ENCODE data around the gene RNF167. TPM values are rescaled to one million over a fixed set of nuclear protein-coding genes. Genes with fewer than 3 reads are reported as not detected.
"Not testable (repeated sequence)": the region's sequence is repeated elsewhere in the genome, so short reads cannot be mapped to it uniquely, and the experiment has no call there.

The RNF167 gene
- total RNA-seq, 1 donor from 2014 or later = 98.8 TPM

DNA sequence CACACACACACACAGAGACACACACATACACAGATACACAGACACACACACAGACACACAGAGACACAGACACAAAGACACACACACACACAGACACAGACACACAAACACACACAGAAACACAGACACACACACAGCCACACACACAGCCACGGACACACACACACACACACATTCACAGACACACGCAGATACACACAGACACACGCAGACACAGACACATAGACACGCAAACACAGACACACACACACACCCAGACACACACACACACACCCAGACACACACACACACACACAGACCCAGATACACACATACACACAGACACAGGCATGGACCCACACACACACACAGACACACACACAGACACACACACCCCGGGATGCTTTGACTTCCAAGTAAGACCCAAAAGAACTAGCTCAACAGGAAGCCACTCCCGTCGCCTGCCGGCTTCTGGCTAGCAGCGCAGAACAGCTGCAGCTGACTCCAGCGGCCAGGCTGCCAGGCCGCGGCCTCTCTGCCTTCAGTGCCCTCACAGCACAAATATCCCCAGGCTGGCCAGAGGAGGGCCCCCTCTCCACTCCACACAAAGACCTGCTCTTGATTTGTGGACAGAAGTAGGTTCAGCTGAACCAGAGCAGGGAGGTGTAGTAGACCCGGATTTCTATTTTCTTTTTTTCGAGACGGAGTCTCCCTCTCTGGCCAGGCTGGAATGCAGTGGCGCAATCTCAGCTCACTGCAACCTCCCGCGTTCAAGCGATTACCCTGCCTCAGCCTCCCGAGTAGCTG, 31.2 kb upstream of the RNF167 start:
- Mint-ChIP-seq H3K4me3 (no peak overlapping the region), H3K27ac (no peak overlapping the region), H3K9me3 (no peaks in the 10 kb centered on the region), H3K36me3 (no peaks in the 10 kb centered on the region), H3K27me3 (peaks cover 4% of the 10 kb centered on the region), H3K4me1 (ENCODE audit: unreplicated experiment) (peaks cover 8% of the 10 kb centered on the region)
- peak; percentile 87 for DNase-seq (ENCODE audit: extremely low spot score, unreplicated experiment)
- TF ChIP-seq, protein P1, sequence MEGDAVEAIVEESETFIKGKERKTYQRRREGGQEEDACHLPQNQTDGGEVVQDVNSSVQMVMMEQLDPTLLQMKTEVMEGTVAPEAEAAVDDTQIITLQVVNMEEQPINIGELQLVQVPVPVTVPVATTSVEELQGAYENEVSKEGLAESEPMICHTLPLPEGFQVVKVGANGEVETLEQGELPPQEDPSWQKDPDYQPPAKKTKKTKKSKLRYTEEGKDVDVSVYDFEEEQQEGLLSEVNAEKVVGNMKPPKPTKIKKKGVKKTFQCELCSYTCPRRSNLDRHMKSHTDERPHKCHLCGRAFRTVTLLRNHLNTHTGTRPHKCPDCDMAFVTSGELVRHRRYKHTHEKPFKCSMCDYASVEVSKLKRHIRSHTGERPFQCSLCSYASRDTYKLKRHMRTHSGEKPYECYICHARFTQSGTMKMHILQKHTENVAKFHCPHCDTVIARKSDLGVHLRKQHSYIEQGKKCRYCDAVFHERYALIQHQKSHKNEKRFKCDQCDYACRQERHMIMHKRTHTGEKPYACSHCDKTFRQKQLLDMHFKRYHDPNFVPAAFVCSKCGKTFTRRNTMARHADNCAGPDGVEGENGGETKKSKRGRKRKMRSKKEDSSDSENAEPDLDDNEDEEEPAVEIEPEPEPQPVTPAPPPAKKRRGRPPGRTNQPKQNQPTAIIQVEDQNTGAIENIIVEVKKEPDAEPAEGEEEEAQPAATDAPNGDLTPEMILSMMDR (conservative IDR thresholded peaks at IDR 0.05) = peak; percentile 86

- no peaks in the 10 kb centered on the region for H3K9me3 Mint-ChIP-seq
- H3K4me3 Mint-ChIP-seq = no peak overlapping the region
- peaks cover 5% of the 10 kb centered on the region for H3K4me1 Mint-ChIP-seq (ENCODE audit: unreplicated experiment)
- no peaks in the 10 kb centered on the region for H3K36me3 Mint-ChIP-seq
- TF ChIP-seq, protein P1 (conservative IDR thresholded peaks at IDR 0.05) = no peak
- peak overlapping the region; percentile 18 for H3K27ac Mint-ChIP-seq
- H3K27me3 Mint-ChIP-seq = no peaks in the 10 kb centered on the region
- DNase-seq (ENCODE audit: extremely low spot score, unreplicated experiment) = no peak
Measured at GRCh38 chr17:4913994-4914393, 26.1 kb upstream of the RNF167 start.

DNA sequence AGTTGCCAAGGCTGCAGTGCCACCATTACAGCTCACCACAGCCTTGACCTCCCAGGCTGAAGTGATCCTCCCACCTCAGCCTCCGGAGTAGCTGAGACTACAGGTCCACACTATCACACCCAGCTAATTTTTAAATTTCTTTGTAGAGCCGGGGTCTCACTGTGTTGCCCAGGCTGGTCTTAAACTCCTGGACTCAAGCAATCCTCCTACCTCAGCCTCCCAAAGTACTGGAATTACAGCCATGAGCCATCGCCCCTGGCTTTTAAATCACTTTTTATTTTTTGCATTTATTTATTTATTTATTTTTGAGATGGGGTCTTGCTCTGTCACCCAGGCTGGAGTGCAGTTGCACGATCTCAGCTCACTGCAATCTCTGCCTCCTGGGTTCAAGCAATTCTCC, 25.5 kb upstream of the RNF167 start:
- not testable (repeated sequence) for H3K4me3 Mint-ChIP-seq; H3K27ac Mint-ChIP-seq; H3K36me3 Mint-ChIP-seq; H3K27me3 Mint-ChIP-seq; H3K9me3 Mint-ChIP-seq; H3K4me1 Mint-ChIP-seq (ENCODE audit: unreplicated experiment); DNase-seq (ENCODE audit: extremely low spot score, unreplicated experiment)

DNA sequence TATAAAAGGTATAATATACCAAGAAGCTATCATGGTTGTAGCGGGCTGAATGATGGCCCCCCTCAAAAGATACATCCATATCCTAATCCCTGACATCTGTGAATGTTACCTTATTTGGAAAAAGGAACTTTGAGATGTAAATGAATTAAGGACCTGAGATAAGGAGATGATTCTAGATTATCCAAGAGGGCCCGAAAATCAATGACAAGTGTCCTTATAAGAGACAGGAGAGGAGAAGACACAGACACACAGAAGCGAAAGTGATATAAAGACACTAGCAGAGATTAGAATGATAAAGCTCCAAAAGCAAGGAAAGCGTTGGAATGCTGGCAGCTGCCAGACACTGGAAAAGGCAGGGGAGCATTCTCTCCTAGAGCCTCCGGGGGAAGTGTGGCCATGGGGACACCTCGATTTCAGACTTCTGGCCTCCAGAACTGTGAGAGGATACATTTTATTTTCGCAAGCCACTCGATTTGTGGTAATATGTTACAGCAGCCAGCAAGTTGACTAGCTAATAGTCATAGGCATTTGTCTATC, 20.5 kb upstream of the RNF167 start:
- no peak for DNase-seq (ENCODE audit: extremely low spot score, unreplicated experiment)
- no peaks in the 10 kb centered on the region for H3K36me3 Mint-ChIP-seq
- H3K27me3 Mint-ChIP-seq = no peaks in the 10 kb centered on the region
- TF ChIP-seq, protein P1 (conservative IDR thresholded peaks at IDR 0.05) = no peak
- no peak overlapping the region for H3K4me3 Mint-ChIP-seq
- no peaks in the 10 kb centered on the region for H3K9me3 Mint-ChIP-seq
- H3K4me1 Mint-ChIP-seq (ENCODE audit: unreplicated experiment) = no peaks in the 10 kb centered on the region
- H3K27ac Mint-ChIP-seq = no peak overlapping the region

DNA sequence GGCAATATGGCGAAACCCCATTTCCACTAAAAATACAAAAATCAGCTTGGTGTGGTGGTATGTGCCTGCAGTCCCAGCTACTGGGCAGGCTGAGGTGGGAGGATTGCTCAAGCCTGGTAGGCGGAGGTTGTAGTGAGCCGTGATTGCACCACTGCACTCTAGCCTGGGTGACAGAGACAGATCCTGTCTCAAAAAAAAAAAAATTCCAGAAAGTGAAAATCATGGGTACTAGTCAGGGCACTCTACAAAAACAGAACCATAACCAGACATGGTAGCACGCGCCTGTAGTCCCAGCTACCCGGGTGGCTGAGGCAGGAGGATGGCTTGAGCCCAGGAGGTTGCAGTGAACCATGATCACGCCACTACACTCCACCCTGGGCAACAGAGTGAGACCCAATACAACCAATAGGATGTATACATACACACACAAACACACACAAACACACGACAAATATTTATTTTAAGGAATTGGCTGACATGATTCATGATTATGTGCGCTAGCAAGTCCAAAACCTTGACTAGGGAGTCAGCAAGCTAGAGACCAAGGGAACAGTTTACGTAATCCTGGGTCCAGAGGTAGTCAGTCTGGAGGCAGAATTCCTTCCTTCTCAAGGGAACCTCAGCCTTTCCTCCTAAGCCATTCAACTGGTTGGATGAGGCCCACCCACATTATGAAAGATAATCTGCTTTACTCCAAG, 19.6 kb upstream of the RNF167 start:
- DNase-seq (ENCODE audit: extremely low spot score, unreplicated experiment) = no peak
- H3K9me3 Mint-ChIP-seq = no peaks in the 10 kb centered on the region
- H3K27ac Mint-ChIP-seq = no peak overlapping the region
- no peaks in the 10 kb centered on the region for H3K36me3 Mint-ChIP-seq
- H3K27me3 Mint-ChIP-seq = no peaks in the 10 kb centered on the region
- no peak overlapping the region for H3K4me3 Mint-ChIP-seq
- no peaks in the 10 kb centered on the region for H3K4me1 Mint-ChIP-seq (ENCODE audit: unreplicated experiment)
- TF ChIP-seq, protein P1 (conservative IDR thresholded peaks at IDR 0.05) = no peak

DNA sequence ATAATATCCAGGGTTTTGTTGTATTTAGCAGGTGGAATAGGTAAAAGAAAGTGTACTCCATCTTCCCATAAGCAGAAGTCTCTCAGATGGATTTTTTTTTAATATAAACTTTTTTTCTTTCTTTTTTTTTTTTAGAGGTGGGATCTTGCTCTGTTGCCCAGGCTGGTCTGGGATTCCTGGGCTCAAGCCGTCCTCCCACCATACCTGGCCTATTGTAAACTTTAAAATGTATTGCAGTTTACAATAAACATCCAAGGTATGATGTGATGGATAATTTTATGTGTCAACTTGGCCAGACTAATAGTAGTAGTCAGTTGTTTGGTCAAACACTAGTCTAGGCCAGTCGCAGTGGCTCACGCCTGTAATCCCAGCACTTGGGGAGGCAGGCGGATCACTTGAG, 18.7 kb upstream of the RNF167 start:
- no peaks in the 10 kb centered on the region for H3K27me3 Mint-ChIP-seq

DNA sequence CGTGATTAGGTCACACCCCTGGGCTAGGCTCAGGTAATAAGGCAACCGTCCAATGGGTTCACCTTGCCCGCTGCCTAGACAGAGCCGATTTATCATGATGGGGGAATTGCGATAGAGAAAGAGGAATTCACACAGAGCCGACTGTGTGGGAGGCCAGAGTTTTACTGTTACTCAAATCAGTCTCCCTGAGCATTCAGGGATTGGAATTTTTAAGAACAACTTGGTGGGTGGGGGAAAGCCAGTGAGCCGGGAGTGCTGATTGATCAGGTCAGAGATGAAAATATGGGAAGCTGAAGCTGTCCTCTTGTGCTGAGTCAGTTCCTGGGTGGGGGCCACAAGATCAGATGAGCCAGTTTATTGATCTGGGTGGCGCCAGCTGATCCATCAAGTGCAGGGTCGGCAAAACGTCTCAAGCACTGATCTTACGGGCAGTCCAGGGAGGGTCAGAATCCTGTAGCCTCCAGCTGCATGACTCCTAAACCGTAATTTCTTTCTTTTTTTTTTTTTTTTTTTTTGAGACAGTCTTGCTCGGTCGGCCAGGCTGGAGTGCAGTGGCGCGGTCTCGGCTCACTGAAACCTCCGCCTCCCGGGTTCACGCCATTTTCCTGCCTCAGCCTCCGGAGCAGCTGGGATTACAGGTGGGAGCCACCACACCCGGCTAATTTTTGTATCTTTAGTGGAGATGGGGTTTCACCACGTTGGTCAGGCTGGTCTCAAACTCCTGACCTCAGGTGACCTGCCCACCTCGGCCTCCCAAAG, 13.3 kb upstream of the RNF167 start:
- not testable (repeated sequence) for H3K9me3 Mint-ChIP-seq; H3K4me1 Mint-ChIP-seq (ENCODE audit: unreplicated experiment); H3K27me3 Mint-ChIP-seq; H3K36me3 Mint-ChIP-seq; H3K27ac Mint-ChIP-seq; DNase-seq (ENCODE audit: extremely low spot score, unreplicated experiment); H3K4me3 Mint-ChIP-seq

More for the DNA sequence above, 18.7 kb upstream of the RNF167 start:
- no peak for DNase-seq (ENCODE audit: extremely low spot score, unreplicated experiment)
- H3K4me1 Mint-ChIP-seq (ENCODE audit: unreplicated experiment) = peaks cover under 1% of the 10 kb centered on the region
- H3K9me3 Mint-ChIP-seq = no peaks in the 10 kb centered on the region
- TF ChIP-seq, protein P1 (conservative IDR thresholded peaks at IDR 0.05) = no peak
- H3K27ac Mint-ChIP-seq = no peak overlapping the region
- H3K36me3 Mint-ChIP-seq = peaks cover under 1% of the 10 kb centered on the region
- H3K4me3 Mint-ChIP-seq = no peak overlapping the region
